Measurements from ENCODE around the gene CFAP65.

DNA sequence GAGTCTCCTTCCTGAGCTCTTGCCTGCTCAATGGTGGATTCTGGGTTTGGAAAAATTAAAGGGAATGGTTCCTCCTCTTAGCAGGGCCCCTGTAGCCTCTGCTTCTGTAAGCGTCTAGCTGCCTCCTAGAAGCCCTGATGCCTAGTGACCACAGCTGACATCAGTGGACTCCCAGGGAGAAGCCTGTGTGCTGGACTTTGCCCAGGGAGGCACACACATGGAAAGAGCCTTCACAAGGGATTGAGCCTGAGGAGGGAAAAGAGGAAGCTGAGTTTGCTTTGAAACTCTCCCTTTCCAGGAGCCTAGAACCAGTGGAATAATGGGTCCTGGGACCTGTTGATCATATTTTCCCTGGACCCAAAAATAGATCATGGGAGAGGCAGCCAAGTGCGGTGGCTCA lies 1.4 kb upstream of the CFAP65 start:
- TF ChIP-seq, protein P1, sequence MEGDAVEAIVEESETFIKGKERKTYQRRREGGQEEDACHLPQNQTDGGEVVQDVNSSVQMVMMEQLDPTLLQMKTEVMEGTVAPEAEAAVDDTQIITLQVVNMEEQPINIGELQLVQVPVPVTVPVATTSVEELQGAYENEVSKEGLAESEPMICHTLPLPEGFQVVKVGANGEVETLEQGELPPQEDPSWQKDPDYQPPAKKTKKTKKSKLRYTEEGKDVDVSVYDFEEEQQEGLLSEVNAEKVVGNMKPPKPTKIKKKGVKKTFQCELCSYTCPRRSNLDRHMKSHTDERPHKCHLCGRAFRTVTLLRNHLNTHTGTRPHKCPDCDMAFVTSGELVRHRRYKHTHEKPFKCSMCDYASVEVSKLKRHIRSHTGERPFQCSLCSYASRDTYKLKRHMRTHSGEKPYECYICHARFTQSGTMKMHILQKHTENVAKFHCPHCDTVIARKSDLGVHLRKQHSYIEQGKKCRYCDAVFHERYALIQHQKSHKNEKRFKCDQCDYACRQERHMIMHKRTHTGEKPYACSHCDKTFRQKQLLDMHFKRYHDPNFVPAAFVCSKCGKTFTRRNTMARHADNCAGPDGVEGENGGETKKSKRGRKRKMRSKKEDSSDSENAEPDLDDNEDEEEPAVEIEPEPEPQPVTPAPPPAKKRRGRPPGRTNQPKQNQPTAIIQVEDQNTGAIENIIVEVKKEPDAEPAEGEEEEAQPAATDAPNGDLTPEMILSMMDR (optimal IDR thresholded peaks at IDR 0.05 in 1 of 3, IDR thresholded peaks at IDR 0.05 in 1 of 3, conservative IDR thresholded peaks at IDR 0.05 in 1 of 3; ENCODE audit: extremely low read depth in 1 of 3, insufficient read depth in 2 of 3, low read length in 3 of 3) = no peak
- no peak for TF ChIP-seq EZH2 (IDR thresholded peaks at IDR 0.05; ENCODE audit: low read length)

Data from keratinocyte (primary cell).